Right forelimb (tissue), 1 donor: ENCODE data around the gene ANO3.

Source experiments
- DNase-seq: peaks from one replicate; pipeline ENCODE4 v3.0.0-alpha.2; 2018

ANO3 gene

DNA sequence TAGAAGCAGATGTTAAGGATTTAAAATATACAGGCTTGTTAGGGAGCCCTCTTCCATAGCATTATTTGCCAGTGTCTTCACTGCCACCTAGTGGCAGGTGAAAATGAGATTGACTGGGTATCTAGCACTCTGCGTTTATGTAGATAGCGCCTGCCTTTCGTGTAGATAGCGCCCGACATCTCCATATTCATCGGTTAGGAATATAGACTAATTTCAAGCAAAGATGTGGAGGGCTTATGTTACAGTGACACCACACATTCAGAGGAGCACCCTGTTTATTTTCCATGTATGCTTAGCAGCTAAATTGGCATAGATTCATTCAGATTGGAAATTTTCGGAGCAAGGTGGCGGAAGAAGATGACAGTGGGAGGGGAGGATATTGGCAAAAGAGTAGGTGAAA lies 318.0 kb downstream of the ANO3 start:
- peak; percentile 46 for DNase-seq

DNA sequence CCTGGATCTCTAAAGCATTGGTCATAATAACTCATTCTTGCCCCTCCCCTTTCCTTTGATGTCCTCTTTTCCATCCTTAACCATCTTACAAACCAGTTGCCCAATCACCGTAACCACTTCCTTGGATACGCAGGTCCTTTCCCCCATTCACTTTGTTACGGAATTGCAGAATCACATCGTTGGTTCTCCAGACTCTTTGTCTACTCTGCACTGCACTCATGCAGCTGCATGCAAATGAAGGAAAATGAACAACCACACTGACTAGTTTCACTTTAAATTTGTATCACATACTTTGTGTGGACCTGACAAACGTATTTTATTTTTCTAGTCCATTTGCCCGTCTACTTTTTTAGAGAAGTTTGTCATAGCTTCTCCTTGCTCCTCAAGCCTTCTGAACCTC lies 320.0 kb downstream of the ANO3 start:
- no peak for DNase-seq

DNA sequence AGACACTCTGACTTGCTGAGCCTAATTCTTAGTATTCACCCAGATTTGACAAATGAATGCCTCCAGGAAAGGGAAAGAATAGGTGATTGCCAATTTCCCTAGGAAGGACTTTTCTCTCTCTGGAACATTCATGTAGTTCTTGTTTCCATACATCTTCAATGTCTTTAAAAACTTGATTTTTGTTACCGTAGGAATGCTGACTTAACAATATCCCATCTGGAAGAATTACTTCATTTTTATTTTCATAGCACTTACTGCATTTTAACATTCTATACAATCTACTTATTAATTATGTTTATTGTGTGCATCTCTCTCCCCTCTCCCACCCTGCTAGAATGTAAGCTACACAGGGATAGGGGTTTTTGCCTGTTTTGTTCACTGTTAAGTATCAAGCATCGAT lies 323.4 kb downstream of the ANO3 start:
- no peak for DNase-seq

DNA sequence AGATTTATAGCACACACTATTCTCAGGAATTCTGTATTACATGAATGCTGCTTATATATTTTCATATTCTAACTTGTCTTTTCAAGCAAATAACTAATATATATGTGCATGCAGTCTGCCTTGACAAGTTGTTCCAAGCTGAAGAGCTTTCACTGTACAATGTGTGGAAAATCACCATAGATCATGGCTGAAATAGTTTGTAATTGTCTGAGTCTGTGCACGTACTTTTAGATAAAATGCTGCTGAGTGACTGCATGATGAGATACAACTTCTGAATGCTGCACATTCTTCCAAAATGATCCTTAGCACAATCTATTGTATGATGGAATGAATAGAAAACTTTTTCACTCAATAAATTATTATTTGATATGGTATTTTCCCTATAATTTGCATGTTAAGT lies 331.0 kb downstream of the ANO3 start:
- DNase-seq, result no peak

DNA sequence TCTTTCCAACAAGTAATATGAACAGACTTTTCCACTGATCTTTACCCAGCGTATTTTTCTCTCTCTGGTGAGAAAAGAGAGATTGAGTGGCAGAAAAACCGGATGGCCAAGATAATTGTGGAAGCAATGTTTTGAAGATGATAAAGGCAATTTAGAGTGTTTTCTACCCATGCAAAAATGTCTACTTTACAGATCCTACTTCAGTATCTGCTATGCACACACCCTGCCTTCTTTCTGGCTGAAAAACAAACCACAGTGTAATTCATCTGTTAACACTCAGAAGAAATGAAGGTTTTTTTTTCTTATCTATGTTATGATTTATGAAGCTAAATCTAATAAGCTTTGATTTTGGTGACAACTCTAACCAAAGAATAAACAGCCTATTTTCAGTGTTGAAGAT lies 333.1 kb downstream of the ANO3 start:
- no peak for DNase-seq

DNA sequence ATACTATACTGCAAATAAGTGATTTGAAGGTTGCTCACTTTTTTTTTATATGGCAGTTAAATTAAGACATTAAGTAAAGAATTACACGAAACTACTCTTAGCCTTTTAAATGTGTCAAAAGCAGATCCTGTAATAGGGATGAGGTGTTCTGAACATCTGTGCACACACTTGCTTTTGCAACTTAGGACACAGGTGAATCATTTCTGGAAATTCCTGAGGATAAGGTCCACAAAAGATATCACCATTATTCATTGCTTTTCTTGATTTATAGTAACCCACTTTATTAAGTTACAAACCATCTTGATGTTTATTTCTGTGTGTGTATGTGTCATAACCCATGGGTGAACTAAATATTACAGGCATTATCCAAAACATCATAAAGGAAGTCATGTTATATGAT lies 334.0 kb downstream of the ANO3 start:
- no peak for DNase-seq

DNA sequence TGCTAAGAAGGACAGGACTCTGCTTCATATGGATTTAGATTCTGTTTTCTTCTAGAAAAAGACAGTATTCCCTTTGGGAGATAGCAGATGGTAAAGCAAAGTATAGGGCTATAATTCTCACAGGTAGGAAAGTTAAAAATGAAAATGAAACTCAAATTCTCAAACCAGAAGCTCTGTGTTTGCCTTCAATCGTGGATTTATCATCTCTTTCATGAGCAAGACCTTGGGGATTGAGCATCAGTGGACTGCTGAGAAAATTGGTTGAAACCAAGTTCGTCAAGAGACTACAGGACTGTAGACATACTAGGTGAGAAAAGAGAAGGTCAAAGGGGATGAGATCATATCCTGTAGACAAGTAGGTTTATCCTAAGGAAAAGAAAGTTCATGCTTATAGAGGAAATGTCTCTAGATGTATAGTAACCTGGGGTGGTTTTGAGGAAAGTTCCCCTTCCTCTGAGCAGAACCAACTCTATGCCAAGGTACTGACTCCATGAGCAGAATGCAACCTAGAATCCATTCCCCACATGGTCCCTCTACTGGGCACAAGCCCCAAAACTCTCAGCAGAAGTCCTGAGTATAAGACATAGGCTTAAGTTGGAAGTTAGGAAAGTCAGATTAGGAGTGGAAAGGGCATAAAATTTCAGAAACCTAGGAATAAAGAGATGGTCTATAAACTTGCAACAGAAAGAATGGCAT lies 343.5 kb downstream of the ANO3 start:
- DNase-seq, result no peak

DNA sequence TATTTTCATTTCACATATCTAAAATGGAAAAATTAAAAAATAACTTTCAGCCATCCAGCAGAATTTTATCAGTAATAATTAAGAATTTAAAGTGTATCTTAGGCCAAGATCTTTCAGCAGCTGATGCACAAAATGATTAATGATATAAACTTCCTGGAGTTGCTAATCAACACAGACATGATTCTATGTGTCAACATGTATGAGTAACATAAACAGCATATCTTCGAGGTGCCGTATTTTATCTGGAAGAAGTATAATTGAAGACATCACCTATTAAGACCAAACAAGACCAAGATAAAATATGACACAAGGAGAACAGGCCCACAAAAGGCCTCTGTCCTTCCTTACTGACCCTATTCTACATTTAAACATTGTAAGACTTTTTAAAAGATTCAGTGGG lies 344.7 kb downstream of the ANO3 start:
- no peak for DNase-seq

DNA sequence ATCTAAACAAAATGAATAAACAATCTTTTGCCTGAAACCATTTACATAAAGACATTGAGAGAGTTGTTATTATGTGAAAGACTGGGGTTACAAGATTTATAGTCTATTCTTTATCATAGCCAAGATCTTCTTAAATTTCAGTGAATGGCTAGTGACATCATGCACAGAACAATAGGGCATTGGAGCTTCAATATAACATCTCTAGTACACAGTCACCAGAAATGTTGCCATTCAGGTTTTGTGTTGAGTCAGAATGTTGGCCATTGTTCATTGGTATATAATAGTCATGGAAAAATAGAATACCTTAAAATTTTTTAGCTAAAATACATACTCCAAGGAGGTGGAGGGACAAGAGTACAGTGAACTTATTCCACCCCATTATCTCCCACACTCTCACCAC lies 345.6 kb downstream of the ANO3 start:
- no peak for DNase-seq

DNA sequence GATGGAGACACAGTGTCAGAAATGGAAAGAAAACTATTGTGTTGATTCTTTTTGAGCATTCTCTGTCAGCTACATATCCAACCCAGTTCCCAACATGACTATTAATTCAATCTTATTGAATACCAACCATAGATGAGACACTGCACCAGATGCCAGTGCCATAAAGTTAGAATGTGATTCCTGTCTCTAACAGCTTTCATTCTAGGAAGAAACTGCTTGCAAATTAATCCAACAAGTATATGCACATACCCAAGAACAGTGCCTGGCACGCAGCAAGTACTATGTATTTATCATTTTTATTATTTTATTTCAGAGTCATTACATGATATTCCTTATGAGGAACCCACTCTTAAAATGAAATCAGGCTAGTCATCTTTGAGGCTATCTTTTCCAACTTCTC lies 355.4 kb downstream of the ANO3 start:
- no peak for DNase-seq

DNA sequence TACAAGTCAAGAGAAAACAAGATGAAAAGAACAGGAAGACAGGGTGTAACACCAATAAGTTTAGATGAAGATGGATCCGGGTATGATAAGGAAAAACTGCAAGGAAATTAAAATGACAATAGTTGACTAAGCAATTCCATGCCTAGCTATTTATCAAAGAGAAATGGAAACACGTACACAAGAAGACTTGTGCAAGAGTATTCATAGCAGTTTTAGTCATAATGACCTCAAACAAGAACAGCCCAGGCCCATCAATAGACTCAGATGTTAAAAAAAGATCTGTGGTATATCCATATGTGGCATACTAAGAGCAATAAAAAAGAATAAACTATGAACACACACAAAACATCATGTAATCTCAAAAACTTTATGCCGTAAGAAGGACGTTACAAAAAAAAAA lies 356.8 kb downstream of the ANO3 start:
- no peak for DNase-seq

DNA sequence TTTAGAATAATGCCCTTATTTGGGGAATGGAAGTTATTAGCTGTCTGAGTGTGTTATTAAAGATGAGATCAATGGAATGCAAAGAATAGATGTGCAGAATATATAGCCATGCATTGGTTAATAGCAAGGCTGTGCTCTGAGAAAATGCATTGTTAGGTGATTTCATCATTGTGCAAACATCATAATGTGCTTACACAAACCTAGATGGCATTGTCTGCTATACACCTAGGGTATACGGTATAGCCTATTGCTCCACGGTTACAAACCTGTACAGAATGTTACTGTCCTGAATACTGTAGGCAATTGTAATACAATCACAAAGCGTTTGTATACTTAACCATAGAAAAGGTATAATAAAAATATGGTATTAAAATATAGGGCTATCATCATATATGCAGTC lies 364.4 kb downstream of the ANO3 start:
- DNase-seq, result no peak

DNA sequence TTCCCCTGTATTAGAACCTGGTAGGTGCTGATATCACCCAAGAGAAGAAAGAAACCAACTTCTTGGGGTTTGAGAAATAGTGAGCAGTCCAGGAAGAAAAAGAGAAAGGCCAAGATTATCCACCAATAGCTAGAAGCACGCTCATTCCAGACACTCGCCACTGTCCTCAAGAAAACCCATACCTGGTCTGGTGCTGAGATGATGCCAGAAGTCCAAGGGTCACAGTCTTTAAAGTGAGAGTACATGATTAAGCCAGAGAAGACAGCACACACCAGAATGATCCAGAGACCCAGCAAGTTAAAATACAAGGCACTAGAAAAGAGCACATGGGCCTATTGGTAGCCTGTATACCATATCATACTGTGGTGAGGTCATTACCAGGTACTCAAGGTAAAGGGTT lies 366.3 kb downstream of the ANO3 start:
- DNase-seq, result no peak

DNA sequence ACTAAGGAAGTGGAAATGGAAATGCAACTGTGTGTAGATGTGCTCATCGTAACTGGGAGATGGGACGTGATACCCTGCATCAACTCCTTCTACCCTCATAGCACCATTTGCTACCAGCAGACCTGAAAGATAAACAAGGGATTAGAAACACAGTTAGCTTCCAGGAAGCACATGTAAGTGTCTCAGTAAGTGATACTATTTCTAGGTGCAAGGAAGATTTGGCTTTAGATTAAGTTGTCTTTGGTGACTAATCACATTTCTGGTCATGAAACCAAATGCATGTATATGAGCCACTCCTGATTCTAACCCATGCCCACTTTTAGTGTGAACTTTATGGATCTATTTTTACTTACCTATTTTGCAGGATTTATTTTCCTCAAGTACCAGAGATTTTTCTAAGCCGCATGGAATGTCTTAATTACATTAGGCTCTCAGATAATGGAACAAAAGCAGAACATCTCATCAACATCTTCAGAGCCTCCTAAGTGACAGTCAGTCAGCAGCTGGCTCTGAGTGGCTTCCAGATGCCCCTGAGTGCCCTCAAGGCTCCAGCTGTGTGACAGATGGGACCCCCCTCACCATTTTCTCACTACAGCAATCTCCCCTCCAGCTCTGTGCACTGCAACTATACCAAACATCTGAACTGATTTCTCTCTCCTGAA lies 368.8 kb downstream of the ANO3 start:
- DNase-seq, result no peak

DNA sequence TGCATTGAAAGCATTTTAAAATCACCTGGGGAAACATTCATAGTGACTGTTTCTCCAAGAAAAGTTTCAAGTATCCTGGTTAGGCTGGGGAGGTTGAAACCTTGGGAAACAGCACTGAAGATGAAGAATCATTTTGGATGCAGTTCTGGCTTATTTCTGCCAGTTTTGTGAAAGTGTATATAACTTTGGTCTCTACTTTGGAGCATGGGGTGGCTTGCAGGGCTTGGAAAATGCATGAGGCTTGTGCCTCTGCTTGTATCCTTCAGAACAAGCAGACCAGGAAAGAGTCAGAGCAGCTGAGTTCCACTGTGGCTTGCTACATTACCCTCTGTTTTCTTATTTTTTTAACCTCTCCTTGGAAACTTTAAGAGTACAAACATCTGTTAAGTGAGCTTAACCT lies 370.5 kb downstream of the ANO3 start:
- DNase-seq, result peak; percentile 59

DNA sequence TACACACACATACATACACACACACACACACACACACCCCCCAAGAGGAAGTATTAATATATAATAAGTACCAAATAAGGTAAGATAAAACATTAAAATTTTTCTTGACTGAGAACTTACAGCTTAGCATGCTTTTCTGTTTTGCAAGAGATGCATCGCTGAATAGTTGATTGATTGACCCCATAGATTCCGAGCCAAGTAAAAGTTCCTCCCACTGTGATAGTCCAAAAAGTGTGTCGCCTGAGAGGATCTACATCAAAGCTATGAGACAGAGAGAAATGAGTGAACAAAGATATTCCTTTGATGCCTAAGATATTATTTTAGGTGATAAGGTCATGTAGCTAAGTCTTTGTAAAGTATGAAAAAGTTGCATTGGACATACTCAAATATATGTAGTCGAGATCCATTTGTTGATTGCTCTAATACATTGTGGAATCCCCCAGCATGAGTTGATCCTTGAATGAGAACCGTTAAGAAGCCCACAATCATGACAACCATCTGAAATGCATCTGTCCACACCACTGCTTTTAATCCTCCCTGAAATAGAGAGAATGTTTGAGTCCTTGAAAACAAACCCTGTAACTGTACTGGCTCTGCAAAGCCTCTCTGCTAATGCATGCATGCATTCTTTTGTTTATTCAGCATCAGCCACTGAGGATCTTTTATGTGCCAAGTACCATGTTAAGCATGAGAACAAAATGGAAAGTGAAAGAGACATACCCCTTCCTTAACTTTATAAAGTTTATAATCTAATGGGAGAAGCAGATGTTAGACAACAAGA lies 371.7 kb downstream of the ANO3 start:
- DNase-seq, result no peak

DNA sequence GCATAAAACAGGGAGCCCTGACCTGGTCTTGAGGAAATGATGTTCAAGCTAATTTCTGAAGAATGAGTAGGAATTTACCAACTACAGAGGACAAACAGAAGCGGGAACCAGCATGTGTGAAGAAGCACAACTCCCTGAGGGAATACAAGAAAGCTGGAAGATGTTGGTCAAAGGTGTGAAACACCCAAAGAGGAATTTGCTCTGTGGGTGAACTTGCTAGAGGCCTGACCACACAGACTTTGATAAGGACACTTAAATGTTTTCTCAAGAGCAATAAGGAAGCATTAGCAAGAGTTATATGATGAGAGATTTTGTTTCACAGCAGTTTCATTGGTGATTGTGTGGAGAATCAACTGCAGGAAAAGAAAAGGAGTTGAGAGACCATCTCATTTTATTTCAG lies 372.3 kb downstream of the ANO3 start:
- DNase-seq, result no peak

DNA sequence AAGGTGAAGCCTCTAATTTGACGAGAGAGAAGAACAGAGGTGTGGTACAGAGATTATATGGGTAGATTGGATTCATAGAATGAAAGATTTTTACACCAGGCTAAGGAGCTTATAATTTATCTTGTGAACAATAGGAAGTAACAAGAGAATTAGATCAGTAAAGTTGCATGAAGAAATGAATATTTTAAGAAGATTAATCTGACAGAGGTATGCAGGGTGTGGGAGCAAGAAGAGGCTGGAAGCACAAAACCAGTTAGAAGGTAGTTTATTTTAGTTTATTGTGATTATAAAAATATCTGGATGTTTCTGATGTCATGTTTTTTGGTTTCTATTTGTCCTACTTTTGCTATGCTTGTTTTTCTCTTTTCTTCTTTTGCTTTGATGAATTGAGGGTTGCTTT lies 374.3 kb downstream of the ANO3 start:
- DNase-seq, result no peak

DNA sequence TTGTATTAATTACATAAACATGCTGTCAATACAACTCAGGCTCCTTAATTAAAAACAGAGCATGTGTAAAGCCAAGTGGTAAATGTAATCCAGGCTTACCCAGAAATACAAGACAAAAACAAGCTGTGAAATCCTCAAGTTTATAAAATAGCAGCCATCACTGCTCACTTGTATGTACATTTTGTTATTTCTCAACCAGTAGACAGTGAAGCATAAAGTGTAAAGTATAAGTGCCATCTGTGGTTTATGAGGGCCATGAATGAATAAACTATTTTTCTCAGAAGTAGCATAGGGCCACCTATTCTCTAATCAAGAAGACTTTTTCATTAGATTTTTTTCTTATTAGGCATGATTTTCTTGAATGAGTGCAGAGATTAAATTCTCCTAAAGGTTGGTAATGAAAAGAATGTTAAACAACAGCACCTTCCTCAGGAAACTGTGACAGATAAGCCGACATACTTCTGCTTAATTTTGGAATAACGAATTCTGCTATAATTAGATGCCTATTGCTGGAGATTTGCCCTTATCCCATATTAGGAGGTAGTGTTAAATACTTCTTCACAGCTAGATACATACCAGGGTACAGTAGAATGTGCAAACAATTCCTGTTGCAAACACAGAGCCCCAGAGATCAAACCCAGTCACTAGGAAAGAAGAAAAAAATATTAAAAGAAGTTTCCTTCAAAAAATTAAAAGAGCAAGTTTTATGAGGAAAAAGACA lies 377.0 kb downstream of the ANO3 start:
- no peak for DNase-seq

DNA sequence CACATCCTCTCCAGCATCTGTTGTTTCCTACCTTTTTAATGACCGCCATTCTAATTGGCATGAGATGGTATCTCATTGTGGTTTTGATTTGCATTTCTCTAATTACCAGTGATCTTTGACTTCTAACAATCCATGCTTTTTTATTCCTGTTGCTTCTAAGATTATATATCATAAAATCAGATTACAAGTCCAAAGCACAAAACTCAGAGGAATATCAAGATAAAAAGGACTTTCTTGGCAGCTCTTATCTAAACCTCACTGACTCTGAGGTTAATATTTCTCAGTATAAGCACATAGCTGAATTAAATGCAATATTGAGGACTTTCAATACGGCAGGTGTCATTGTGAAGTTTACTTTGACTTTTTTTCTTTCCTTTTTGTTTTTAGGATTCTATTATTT lies 378.6 kb downstream of the ANO3 start:
- DNase-seq, result no peak

DNA sequence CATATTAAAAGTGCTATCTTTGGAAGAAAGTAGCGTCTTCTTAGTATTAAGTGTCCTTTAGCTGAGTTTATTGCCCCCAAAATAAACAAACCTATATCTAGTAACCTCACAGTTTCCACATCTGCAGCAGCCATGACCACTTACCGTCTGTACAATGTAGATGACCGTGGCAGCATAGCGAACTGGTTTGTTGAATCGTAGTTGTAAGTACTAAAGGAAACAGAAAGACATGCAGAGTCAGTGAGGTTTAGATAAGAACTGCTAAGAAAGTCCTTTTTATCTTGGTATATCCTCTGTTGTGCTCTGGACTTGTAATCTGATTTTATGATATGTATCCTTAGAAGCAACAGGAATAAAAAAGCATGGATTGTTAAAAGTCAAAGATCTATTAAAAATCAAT lies 380.6 kb downstream of the ANO3 start:
- no peak for DNase-seq
